Natural killer cell (primary cell): ENCODE measurements around the gene SLC6A1. TPM values are rescaled to one million over a fixed set of nuclear protein-coding genes. Genes with fewer than 3 reads are reported as not detected.

Source experiments
- ATAC-seq, 3 donors: fragments of 150-1000 bp in 2 of 3; fragments of 200-7000 bp in 1 of 3; cut with Tn5 transposase; 1 replicate in 1 of 3; 2 replicates in 2 of 3; pipeline ENCODE4 v1.10.0; 2021; ENCODE audit warnings: mild to moderate bottlenecking in 2 of 3, moderate library complexity in 2 of 3
- DNase-seq, 2 donors: peaks; one replicate each; pipeline versions ENCODE4 v3.0.0 to v3.0.0-alpha.2; 2013 to 2021; ENCODE audit warnings: mixed read lengths in 1 of 2
- H3K27ac ChIP-seq: one replicate; pipeline ENCODE4 v1.5.1; 2013; ENCODE audit warnings: mild to moderate bottlenecking, low read length
- H3K27me3 ChIP-seq: one replicate; pipeline ENCODE4 v1.6.1; 2013; ENCODE audit warnings: low read length; ENCODE audit not compliant: control insufficient read depth, insufficient read depth
- H3K36me3 ChIP-seq: one replicate; pipeline ENCODE4 v1.6.1; 2013; ENCODE audit warnings: low read length; ENCODE audit not compliant: control insufficient read depth, insufficient read depth
- H3K4me1 ChIP-seq: one replicate; pipeline ENCODE4 v1.6.1; 2013; ENCODE audit warnings: low read length; ENCODE audit not compliant: control insufficient read depth, insufficient read depth
- H3K4me3 ChIP-seq: one replicate; pipeline ENCODE4 v1.5.1; 2013; ENCODE audit warnings: low read length
- H3K9me3 ChIP-seq: one replicate; pipeline ENCODE4 v1.6.1; 2013; ENCODE audit warnings: low read length; ENCODE audit not compliant: control insufficient read depth, insufficient read depth
- H3K27ac Mint-ChIP-seq, 2 donors: one replicate each; pipeline ENCODE4 v1.8.0; 2022; ENCODE audit warnings: mild to moderate bottlenecking in 2 of 2, mixed read lengths in 2 of 2, moderate library complexity in 1 of 2
- H3K27me3 Mint-ChIP-seq, 2 donors: one replicate each; pipeline ENCODE4 v1.8.0; 2022; ENCODE audit warnings: low read depth in 2 of 2, mixed read lengths in 2 of 2
- H3K36me3 Mint-ChIP-seq: one replicate; pipeline ENCODE4 v1.8.0; 2022; ENCODE audit warnings: mixed read lengths
- H3K4me1 Mint-ChIP-seq, 2 donors: one replicate each; pipeline ENCODE4 v1.8.0; 2022; ENCODE audit warnings: mixed read lengths in 2 of 2
- H3K4me3 Mint-ChIP-seq: one replicate; pipeline ENCODE4 v1.8.0; 2022; ENCODE audit warnings: mild to moderate bottlenecking, moderate library complexity, mixed read lengths
- H3K9me3 Mint-ChIP-seq, 2 donors: one replicate each; pipeline ENCODE4 v1.8.0; 2022; ENCODE audit warnings: mixed read lengths in 2 of 2
- WGBS: methylation state at CpG from one replicate; pipeline ENCODE4 v1.1.7; 2013; ENCODE audit warnings: missing lambda C conversion rate; ENCODE audit not compliant: insufficient coverage; 5-methylcytosine and 5-hydroxymethylcytosine counted together
- intact Hi-C: fragments of 100-400 bp; cut with micrococcal nuclease; formaldehyde crosslinking; loops from one replicate; pipeline ENCODE4 v1.14.2; 2022
- total RNA-seq, 4 donors: library from RNA; stranded (reverse); fragments of 120-200 nt in 1 of 4; gene quantifications; one replicate each; pipeline versions ENCODE4 v1.2.3 to v1.2.4, GENCODE V29; 2013 to 2022
- TF ChIP-seq, protein P1 (sequence below): fragments of 200-600 bp; IDR thresholded peaks from one replicate; pipeline ENCODE4 v1.8.0; 2022; ENCODE audit warnings: antibody characterized with exemption

Gene SLC6A1
- total RNA-seq, 3 donors from 2014 or later (not counting 1 experiment from before 2014, with no cell fraction given): not detected

- H3K9me3 ChIP-seq: no peaks in the 10 kb centered on the region
- no peaks in the 10 kb centered on the region for H3K9me3 Mint-ChIP-seq
- H3K4me1 ChIP-seq: no peaks in the 10 kb centered on the region
- WGBS: 75% methylated on average over 3 of the region's 3 CpGs
- H3K27ac Mint-ChIP-seq: no peak overlapping the region
- intact Hi-C loops: no loop called here
- peaks cover 5 to 7% of the 10 kb centered on the region in 2 donors for H3K27me3 Mint-ChIP-seq
- no peak overlapping the region for H3K4me3 Mint-ChIP-seq
- no peak overlapping the region for H3K27ac ChIP-seq
- H3K4me1 Mint-ChIP-seq: no peaks in the 10 kb centered on the region
- ATAC-seq (no peak), DNase-seq (no peak)
- no peaks in the 10 kb centered on the region for H3K36me3 Mint-ChIP-seq
- TF ChIP-seq, protein P1, sequence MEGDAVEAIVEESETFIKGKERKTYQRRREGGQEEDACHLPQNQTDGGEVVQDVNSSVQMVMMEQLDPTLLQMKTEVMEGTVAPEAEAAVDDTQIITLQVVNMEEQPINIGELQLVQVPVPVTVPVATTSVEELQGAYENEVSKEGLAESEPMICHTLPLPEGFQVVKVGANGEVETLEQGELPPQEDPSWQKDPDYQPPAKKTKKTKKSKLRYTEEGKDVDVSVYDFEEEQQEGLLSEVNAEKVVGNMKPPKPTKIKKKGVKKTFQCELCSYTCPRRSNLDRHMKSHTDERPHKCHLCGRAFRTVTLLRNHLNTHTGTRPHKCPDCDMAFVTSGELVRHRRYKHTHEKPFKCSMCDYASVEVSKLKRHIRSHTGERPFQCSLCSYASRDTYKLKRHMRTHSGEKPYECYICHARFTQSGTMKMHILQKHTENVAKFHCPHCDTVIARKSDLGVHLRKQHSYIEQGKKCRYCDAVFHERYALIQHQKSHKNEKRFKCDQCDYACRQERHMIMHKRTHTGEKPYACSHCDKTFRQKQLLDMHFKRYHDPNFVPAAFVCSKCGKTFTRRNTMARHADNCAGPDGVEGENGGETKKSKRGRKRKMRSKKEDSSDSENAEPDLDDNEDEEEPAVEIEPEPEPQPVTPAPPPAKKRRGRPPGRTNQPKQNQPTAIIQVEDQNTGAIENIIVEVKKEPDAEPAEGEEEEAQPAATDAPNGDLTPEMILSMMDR: no peak
- no peak overlapping the region for H3K4me3 ChIP-seq
- H3K27me3 ChIP-seq: no peaks in the 10 kb centered on the region
- H3K36me3 ChIP-seq: no peaks in the 10 kb centered on the region
These were observed 37.8 kb upstream of the SLC6A1 start for GRCh38 chr3:10954740-10955139.

DNA sequence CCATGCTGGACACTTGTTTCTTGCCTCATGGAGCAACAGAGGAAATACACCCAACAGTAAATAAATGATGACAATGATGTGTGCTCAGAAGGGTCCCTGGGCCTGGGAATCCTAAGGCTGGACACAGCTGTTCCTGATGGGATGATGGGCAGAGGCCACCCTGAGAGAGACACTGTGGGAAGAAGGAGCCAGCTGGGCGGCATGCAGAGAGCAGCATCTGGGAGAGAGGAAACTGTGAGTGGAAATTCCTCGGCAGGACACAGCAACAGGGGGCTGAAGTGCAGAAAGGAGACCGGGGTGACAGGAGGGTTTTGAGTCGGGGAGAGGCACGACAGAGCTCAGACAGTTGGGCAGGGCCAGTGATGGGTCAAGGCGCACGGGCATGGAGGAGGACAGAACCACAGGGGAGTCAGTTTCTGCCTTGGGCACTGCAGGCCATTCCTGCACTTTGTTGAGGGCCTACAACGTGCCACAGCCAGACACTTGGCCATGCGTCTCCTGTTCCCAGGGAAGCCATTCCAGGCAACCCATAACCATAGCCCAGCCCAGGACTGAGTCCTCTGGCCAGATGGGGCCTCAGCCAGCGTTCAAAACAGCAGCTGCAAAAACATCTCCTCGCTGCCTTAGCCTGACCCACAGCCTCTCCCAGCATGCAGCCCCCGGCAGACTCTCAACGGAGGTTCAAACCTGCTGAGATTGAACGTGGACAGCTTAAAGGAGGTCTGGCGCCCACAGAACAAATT lies 36.7 kb upstream of the SLC6A1 start:
- no peaks in the 10 kb centered on the region for H3K27me3 ChIP-seq
- no peak for DNase-seq
- WGBS: 76% methylated on average over 15 of the region's 15 CpGs
- peaks cover 7 to 8% of the 10 kb centered on the region in 2 donors for H3K27me3 Mint-ChIP-seq
- TF ChIP-seq, protein P1: no peak
- H3K9me3 ChIP-seq: no peaks in the 10 kb centered on the region
- no peaks in the 10 kb centered on the region for H3K36me3 Mint-ChIP-seq
- ATAC-seq: no peak
- H3K36me3 ChIP-seq: no peaks in the 10 kb centered on the region
- H3K4me1 Mint-ChIP-seq: no peaks in the 10 kb centered on the region
- no peak overlapping the region for H3K27ac Mint-ChIP-seq
- H3K4me3 ChIP-seq: no peak overlapping the region
- intact Hi-C loops: no loop called here
- H3K4me1 ChIP-seq: no peaks in the 10 kb centered on the region
- H3K4me3 Mint-ChIP-seq: no peak overlapping the region
- no peak overlapping the region for H3K27ac ChIP-seq
- no peaks in the 10 kb centered on the region for H3K9me3 Mint-ChIP-seq

GRCh38 chr3:10956531-10956930 lies 36.0 kb upstream of the SLC6A1 start:
- Histone ChIP-seq H3K27me3 (no peaks in the 10 kb centered on the region), H3K9me3 (no peaks in the 10 kb centered on the region), H3K27ac (no peak overlapping the region), H3K36me3 (no peaks in the 10 kb centered on the region), H3K4me1 (no peaks in the 10 kb centered on the region), H3K4me3 (no peak overlapping the region)
- 75% methylated on average over 4 of the region's 4 CpGs for WGBS
- no peaks in the 10 kb centered on the region for H3K9me3 Mint-ChIP-seq
- no peaks in the 10 kb centered on the region for H3K4me1 Mint-ChIP-seq
- no peak overlapping the region for H3K4me3 Mint-ChIP-seq
- TF ChIP-seq, protein P1: no peak
- H3K36me3 Mint-ChIP-seq: no peaks in the 10 kb centered on the region
- peaks cover 6 to 7% of the 10 kb centered on the region in 2 donors for H3K27me3 Mint-ChIP-seq
- no peak for DNase-seq
- intact Hi-C loops: no loop called here
- no peak overlapping the region for H3K27ac Mint-ChIP-seq
- ATAC-seq: no peak

DNA sequence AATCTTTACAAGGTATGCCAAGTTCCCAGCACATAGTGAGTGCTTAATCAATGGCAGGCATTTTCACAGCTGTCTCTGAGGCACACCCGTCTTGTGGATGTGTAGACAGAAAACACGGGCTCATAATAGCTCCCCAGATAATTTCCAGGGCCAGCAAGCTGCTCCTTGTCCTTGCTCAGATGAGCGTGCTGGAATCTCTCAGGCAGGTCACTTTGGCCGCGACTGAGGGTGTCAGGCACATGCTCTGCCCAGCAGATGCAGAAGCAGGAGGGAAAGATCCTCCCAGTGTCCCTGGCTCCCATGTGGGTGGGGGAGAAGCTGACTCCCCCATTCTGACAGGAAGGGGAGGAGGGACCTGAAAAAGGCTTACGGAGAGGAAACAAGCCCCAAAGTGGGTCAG lies 35.6 kb upstream of the SLC6A1 start:
- Mint-ChIP-seq H3K27me3 (peaks cover 6 to 7% of the 10 kb centered on the region in 2 donors), H3K36me3 (no peaks in the 10 kb centered on the region), H3K27ac (no peak overlapping the region), H3K4me1 (no peaks in the 10 kb centered on the region), H3K9me3 (no peaks in the 10 kb centered on the region), H3K4me3 (no peak overlapping the region)
- no peaks in the 10 kb centered on the region for H3K9me3 ChIP-seq
- no peaks in the 10 kb centered on the region for H3K27me3 ChIP-seq
- WGBS: 77% methylated on average over 6 of the region's 6 CpGs
- H3K4me1 ChIP-seq: no peaks in the 10 kb centered on the region
- H3K27ac ChIP-seq: no peak overlapping the region
- TF ChIP-seq, protein P1: no peak
- H3K4me3 ChIP-seq: no peak overlapping the region
- H3K36me3 ChIP-seq: no peaks in the 10 kb centered on the region
- intact Hi-C loops: no loop called here
- DNase-seq (no peak), ATAC-seq (no peak)
